ENCODE results near the gene CRTC2. TPM values are rescaled to one million over a fixed set of nuclear protein-coding genes. Genes with fewer than 3 reads are reported as not detected.

The CRTC2 gene
- total and polyA plus RNA-seq, 9 of the 15 experiments (the other 6 are each of a cell fraction or from before 2014, with no cell fraction given) = 2.7 to 26.4 (median 10.2) TPM

GRCh38 chr1:153921803-153922075 lies 36.7 kb downstream of the CRTC2 start:
- H3K4me1 ChIP-seq (replicated peaks in 1 of 2; ENCODE audit: control insufficient read depth in 2 of 2, insufficient read depth in 2 of 2, low read length in 2 of 2) = peaks cover 9 to 30% of the 10 kb centered on the region in 2 experiments
- H3K79me2 ChIP-seq (ENCODE audit: control insufficient read depth, insufficient read depth, low read length) = peaks cover 55% of the 10 kb centered on the region
- ATAC-seq (peak; percentile 0; the same call in 2 of the 3 replicates), FAIRE-seq (no peak), DNase-seq (ENCODE audit: extremely low read depth in 1 of 4, low spot score in 3 of 4) (no peak)
- TSS peak; percentile 56 for BruUV-seq (replicated peaks)
- H3K9me3 ChIP-seq (replicated peaks; ENCODE audit: control insufficient read depth, insufficient read depth, low read depth, low read length) = no peaks in the 10 kb centered on the region
- no peaks in the 10 kb centered on the region for H3K27me3 ChIP-seq (ENCODE audit: control insufficient read depth in 2 of 2, insufficient read depth in 2 of 2, low read length in 2 of 2)
- H4K20me1 ChIP-seq (replicated peaks; ENCODE audit: control insufficient read depth, insufficient read depth, low read length) = peaks cover 21% of the 10 kb centered on the region
- peak overlapping the region; percentile 98 for H3K27ac ChIP-seq (ENCODE audit: extremely low read depth, low read depth, low read length)
- H3K4me2 ChIP-seq (ENCODE audit: insufficient read depth, low read length) = peak overlapping the region; percentile 99
- H3K4me3 ChIP-seq = peak overlapping the region; percentile 86
- no peaks in the 10 kb centered on the region for H3K9me1 ChIP-seq (ENCODE audit: control insufficient read depth, insufficient read depth, low read length)
- ChIA-PET CTCF (ENCODE audit: low intra/inter-chr PET ratio) (no interaction called here), POLR2A (interaction anchor here (0.7 to 2.4 kb wide), 10 partner anchors 10 to 85 kb away, joined by 3 to 12 read pairs (median 4); partner anchors contain the start of genes DENND4B and RPS27)
- H3K9ac ChIP-seq (ENCODE audit: insufficient read depth in 1 of 2, low read depth in 2 of 2, low read length in 2 of 2) = peak overlapping the region; percentile 90 to 91
- in situ Hi-C loops (cut with MboI) (no loop called here), intact Hi-C loops (cut with micrococcal nuclease) (loop anchor here (2.0 to 5.0 kb wide), 5 partner anchors 39 to 299 kb away; partner anchors contain the start of gene UBAP2L)
- WGBS (ENCODE audit: insufficient coverage, low coverage, missing lambda C conversion rate) = 2% methylated on average over 10 of the region's 10 CpGs
- peak overlapping the region; percentile 56 for H2AFZ ChIP-seq (ENCODE audit: low read depth, low read length)
- H3K36me3 ChIP-seq (ENCODE audit: control insufficient read depth, insufficient read depth, low read length) = peaks cover 26% of the 10 kb centered on the region; the same call in 2 of the 3 replicates
- 0 out of 2 replicates have a peak, but pooled peaks have one; percentile 30 for TF ChIP-seq FOXP1 (CRISPR knock-in tag; IDR thresholded peaks at IDR 0.05)
- no peak for TF ChIP-seq ZSCAN32 (CRISPR knock-in tag; IDR thresholded peaks at IDR 0.05)
- TF ChIP-seq SRF (CRISPR knock-in tag; IDR thresholded peaks at IDR 0.05) = no peak
- peak; percentile 24; the same call in 1 of the 2 replicates for TF ChIP-seq USF1 (CRISPR knock-in tag; IDR thresholded peaks at IDR 0.05)
- 0 out of 2 replicates have a peak, but pooled peaks have one; percentile 10 for TF ChIP-seq AFF4 (CRISPR knock-in tag; IDR thresholded peaks at IDR 0.05)
- TF ChIP-seq ZNF143 (CRISPR knock-in tag; IDR thresholded peaks at IDR 0.05) = peak; percentile 20; the same call in 1 of the 2 replicates
- TF ChIP-seq MAX (CRISPR knock-in tag; IDR thresholded peaks at IDR 0.05) = 0 out of 2 replicates have a peak, but pooled peaks have one; percentile 46
- peak; percentile 15 for TF ChIP-seq CHD1 (IDR thresholded peaks at IDR 0.05; ENCODE audit: low read length)
- no peak for TF ChIP-seq TEAD4 (IDR thresholded peaks at IDR 0.05; ENCODE audit: low read length)
- TF ChIP-seq TEAD4 (CRISPR knock-in tag; IDR thresholded peaks at IDR 0.05; ENCODE audit: borderline replicate concordance) = 0 out of 2 replicates have a peak, but pooled peaks have one; percentile 14
- no peak for TF ChIP-seq BACH1 (tag; IDR thresholded peaks at IDR 0.05)
- TF ChIP-seq KLF6 (CRISPR knock-in tag; IDR thresholded peaks at IDR 0.05; ENCODE audit: borderline replicate concordance) = no peak
- peak; percentile 54; the same call in 1 of the 2 replicates for TF ChIP-seq ARID4B (CRISPR knock-in tag; IDR thresholded peaks at IDR 0.05)

Measured in K562 (cell line).